Measurements from ENCODE around the gene PRKAR1B. TPM values are rescaled to one million over a fixed set of nuclear protein-coding genes. Genes with fewer than 3 reads are reported as not detected.

PRKAR1B gene
- total RNA-seq, 1 donor from 2014 or later: 21.7 TPM

DNA sequence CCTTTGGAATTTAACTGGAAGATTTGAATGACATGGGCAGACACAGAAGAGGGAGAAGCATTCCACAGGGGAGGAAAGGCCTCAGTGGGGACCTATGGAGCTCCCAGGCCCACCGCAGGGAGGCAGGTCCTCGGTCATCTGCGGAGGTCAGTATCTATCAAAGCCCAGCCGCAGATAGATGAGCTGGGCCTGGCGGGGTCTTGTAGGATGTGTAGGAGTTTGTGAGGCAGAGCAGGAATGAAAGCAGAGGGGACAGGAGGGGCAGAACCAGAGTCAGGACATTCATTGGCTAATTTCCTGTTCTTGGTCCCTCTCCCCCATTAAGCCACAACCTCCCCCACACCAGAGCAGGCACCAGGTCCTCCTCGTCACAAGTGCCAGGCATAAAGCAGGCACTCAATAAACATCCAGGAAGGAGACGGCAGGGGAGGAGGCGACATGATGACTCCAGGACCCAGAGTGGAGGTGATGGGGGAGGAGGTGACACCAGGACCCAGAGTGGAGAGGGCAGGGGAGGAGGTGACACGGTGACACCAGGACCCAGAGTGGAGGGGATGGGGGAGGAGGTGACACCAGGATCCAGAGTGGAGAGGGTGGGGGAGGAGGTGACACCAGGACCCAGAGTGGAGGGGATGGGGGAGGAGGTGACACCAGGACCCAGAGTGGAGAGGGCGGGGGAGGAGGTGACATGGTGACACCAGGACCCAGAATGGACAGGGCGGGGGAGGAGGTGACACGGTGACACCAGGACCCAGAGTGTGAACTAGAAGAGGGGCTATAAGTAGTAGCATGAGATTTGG is 123.7 kb downstream of the PRKAR1B start:
- Mint-ChIP-seq H3K9me3 (ENCODE audit: unreplicated experiment) (no peaks in the 10 kb centered on the region), H3K4me1 (ENCODE audit: unreplicated experiment) (peaks cover 17% of the 10 kb centered on the region), H3K4me3 (ENCODE audit: unreplicated experiment) (no peak overlapping the region), H3K27me3 (ENCODE audit: unreplicated experiment) (peaks cover 2% of the 10 kb centered on the region), H3K27ac (ENCODE audit: unreplicated experiment) (no peak overlapping the region), H3K36me3 (ENCODE audit: low read depth, unreplicated experiment) (peaks cover 5% of the 10 kb centered on the region)
- no peak for DNase-seq (ENCODE audit: low spot score)
- TF ChIP-seq CTCF (IDR thresholded peaks at IDR 0.05; ENCODE audit: unreplicated experiment): no peak

- TF ChIP-seq CTCF (IDR thresholded peaks at IDR 0.05; ENCODE audit: unreplicated experiment): no peak
- Mint-ChIP-seq H3K27ac (ENCODE audit: unreplicated experiment) (no peak overlapping the region), H3K4me3 (ENCODE audit: unreplicated experiment) (no peak overlapping the region), H3K27me3 (ENCODE audit: unreplicated experiment) (peaks cover 2% of the 10 kb centered on the region), H3K36me3 (ENCODE audit: low read depth, unreplicated experiment) (peaks cover 5% of the 10 kb centered on the region), H3K9me3 (ENCODE audit: unreplicated experiment) (no peaks in the 10 kb centered on the region), H3K4me1 (ENCODE audit: unreplicated experiment) (peaks cover 10% of the 10 kb centered on the region)
- no peak for DNase-seq (ENCODE audit: low spot score)
Observed at GRCh38 chr7:602341-603141, 124.5 kb downstream of the PRKAR1B start.

DNA sequence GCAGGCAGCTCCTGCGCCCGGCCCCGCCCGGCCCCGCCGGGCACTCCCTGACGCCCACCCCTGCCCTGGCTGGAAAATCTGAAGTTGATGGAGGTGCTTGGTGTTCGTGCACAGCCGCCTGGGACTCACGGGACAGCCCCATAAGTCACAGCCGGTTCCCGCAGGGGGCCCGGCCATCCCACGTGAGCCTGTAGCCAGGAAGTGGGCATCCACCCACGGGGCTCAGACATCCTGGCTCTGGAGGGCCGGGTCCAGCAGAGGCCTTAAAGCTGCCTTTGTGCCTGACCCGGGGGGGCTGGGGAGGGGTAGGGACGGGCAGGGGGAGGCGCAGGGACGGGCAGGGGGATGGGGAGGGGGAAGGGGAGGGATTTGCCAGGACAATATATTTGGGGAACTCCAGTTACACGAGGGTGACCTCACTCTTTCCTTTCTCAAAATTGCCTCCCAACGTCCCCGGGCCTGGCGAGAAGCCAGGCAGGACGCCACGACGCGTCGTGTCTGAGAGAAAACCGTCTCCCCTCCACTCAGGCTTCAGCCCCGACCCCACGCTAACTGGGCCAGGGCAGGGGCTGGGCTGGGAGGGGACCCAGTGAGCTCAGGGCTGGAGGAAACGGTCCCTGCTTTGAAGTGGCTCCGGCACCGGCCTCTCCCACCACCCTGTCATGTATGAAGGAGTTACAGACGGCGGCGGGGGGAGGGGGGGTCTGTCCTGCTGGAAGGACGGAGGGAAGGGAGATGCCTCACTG is 125.3 kb downstream of the PRKAR1B start:
- no peak overlapping the region for H3K4me3 Mint-ChIP-seq (ENCODE audit: unreplicated experiment)
- peaks cover 2% of the 10 kb centered on the region for H3K27me3 Mint-ChIP-seq (ENCODE audit: unreplicated experiment)
- no peak overlapping the region for H3K27ac Mint-ChIP-seq (ENCODE audit: unreplicated experiment)
- TF ChIP-seq CTCF (IDR thresholded peaks at IDR 0.05; ENCODE audit: unreplicated experiment): no peak
- peaks cover 10% of the 10 kb centered on the region for H3K4me1 Mint-ChIP-seq (ENCODE audit: unreplicated experiment)
- no peak for DNase-seq (ENCODE audit: low spot score)
- H3K36me3 Mint-ChIP-seq (ENCODE audit: low read depth, unreplicated experiment): peaks cover 5% of the 10 kb centered on the region
- no peaks in the 10 kb centered on the region for H3K9me3 Mint-ChIP-seq (ENCODE audit: unreplicated experiment)

- Mint-ChIP-seq H3K9me3 (ENCODE audit: unreplicated experiment) (no peaks in the 10 kb centered on the region), H3K36me3 (ENCODE audit: low read depth, unreplicated experiment) (peaks cover 5% of the 10 kb centered on the region), H3K4me1 (ENCODE audit: unreplicated experiment) (peaks cover 10% of the 10 kb centered on the region), H3K27ac (ENCODE audit: unreplicated experiment) (no peak overlapping the region), H3K27me3 (ENCODE audit: unreplicated experiment) (peaks cover 2% of the 10 kb centered on the region), H3K4me3 (ENCODE audit: unreplicated experiment) (no peak overlapping the region)
- no peak for TF ChIP-seq CTCF (IDR thresholded peaks at IDR 0.05; ENCODE audit: unreplicated experiment)
- DNase-seq (ENCODE audit: low spot score): no peak
Observed at GRCh38 chr7:601036-601594, 126.0 kb downstream of the PRKAR1B start.

All from endothelial cell (in vitro differentiated cells).